Testis (tissue), 3 donors: ENCODE data around the gene SPRYD7. TPM values are rescaled to one million over a fixed set of nuclear protein-coding genes. Genes with fewer than 3 reads are reported as not detected.
"Not testable (repeated sequence)": the region's sequence is repeated elsewhere in the genome, so short reads cannot be mapped to it uniquely, and the experiment has no call there.

Source experiments
- DNase-seq: peaks from one replicate; pipeline ENCODE4 v3.0.0-alpha.2; 2019
- H3K27ac ChIP-seq, 2 donors: fragments of 200-600 bp; sonication (generic); one replicate each; pipeline ENCODE4 v1.5.1; 2019
- H3K27me3 ChIP-seq: fragments of 200-600 bp; sonication (generic); one replicate; pipeline ENCODE4 v1.5.1; 2019
- H3K36me3 ChIP-seq: fragments of 200-600 bp; sonication (generic); one replicate; pipeline ENCODE4 v1.5.1; 2017; ENCODE audit warnings: low read depth; ENCODE audit errors: missing control alignments
- H3K4me1 ChIP-seq: fragments of 200-600 bp; sonication (generic); one replicate; pipeline ENCODE4 v1.5.1; 2019
- H3K4me3 ChIP-seq, 2 donors: fragments of 200-600 bp; sonication (generic); one replicate each; pipeline ENCODE4 v1.5.1; 2017 to 2019
- H3K9me3 ChIP-seq: fragments of 200-600 bp; sonication (generic); one replicate; pipeline ENCODE4 v1.5.1; 2017
- POLR2A ChIP-seq: fragments of 450-650 bp; IDR thresholded peaks from one replicate; pipeline ENCODE4 v1.6.1; 2017; ENCODE audit warnings: antibody characterized with exemption, mild to moderate bottlenecking, moderate library complexity
- WGBS, 2 donors: methylation state at CpG; one replicate each; pipeline ENCODE4 v1.1.5; 2018; 5-methylcytosine and 5-hydroxymethylcytosine counted together
- intact Hi-C: fragments of 100-400 bp; cut with DNase I; formaldehyde crosslinking; loops from one replicate; pipeline ENCODE4 v1.15.1; 2023; ENCODE audit warnings: low total_unique reads
- polyA plus RNA-seq: library from polyadenylated mRNA; stranded (reverse); fragments of 350-450 nt; fragmentation: Illumina TruSeq; extraction: RNeasy Lipid Tissue Mini Kit (QIAGEN cat#74804); gene quantifications from one replicate; pipeline ENCODE4 v1.2.3, GENCODE V29; 2014; ENCODE audit warnings: low read depth, low replicate concordance; ENCODE audit not compliant: insufficient read depth
- total RNA-seq, 2 donors: library from RNA; depleted of rRNA; stranded (reverse); fragments of >200 nt; gene quantifications; one replicate each; pipeline ENCODE4 v1.2.3, GENCODE V29; 2016
- TF ChIP-seq, protein P1 (sequence below), 3 experiments: fragments of 450-650 bp in 2 of 3; fragments of 200-600 bp in 1 of 3; sonication (generic) in 1 of 3; IDR thresholded peaks; one replicate each; pipeline ENCODE4 v1.5.1; 2016 to 2019; ENCODE audit warnings: antibody characterized with exemption in 3 of 3, mild to moderate bottlenecking in 2 of 3, moderate library complexity in 1 of 3

SPRYD7 gene
- total and polyA plus RNA-seq, 3 donors from 2014 or later, result 9.8 to 20.7 (median 10.3) TPM

DNA sequence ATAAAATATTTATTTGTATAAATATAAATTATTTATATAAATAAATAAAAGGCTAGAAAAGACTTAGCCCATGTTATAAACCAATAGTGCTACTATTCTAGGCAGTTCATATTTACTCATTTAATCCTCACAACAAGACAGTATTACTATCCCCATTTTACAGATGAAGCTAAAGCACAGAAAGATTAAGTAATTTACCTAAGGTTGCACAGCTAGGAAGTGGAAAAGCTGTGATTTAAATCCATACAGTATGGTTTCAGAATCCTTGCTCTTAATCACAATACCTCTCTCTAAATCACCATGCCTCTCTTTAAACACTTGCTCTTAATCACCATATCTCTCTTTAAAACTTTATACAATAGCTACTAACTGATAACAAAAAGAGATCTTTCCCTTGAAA lies 13.8 kb downstream of the SPRYD7 start:
- H3K36me3 ChIP-seq, result no peaks in the 10 kb centered on the region
- no peak overlapping the region for H3K27ac ChIP-seq
- intact Hi-C loops, result no loop called here
- no peaks in the 10 kb centered on the region for H3K9me3 ChIP-seq
- TF ChIP-seq POLR2A, result no peak
- TF ChIP-seq, protein P1, sequence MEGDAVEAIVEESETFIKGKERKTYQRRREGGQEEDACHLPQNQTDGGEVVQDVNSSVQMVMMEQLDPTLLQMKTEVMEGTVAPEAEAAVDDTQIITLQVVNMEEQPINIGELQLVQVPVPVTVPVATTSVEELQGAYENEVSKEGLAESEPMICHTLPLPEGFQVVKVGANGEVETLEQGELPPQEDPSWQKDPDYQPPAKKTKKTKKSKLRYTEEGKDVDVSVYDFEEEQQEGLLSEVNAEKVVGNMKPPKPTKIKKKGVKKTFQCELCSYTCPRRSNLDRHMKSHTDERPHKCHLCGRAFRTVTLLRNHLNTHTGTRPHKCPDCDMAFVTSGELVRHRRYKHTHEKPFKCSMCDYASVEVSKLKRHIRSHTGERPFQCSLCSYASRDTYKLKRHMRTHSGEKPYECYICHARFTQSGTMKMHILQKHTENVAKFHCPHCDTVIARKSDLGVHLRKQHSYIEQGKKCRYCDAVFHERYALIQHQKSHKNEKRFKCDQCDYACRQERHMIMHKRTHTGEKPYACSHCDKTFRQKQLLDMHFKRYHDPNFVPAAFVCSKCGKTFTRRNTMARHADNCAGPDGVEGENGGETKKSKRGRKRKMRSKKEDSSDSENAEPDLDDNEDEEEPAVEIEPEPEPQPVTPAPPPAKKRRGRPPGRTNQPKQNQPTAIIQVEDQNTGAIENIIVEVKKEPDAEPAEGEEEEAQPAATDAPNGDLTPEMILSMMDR (IDR thresholded peaks at IDR 0.05), result no peak
- no peaks in the 10 kb centered on the region for H3K27me3 ChIP-seq
- no peak for DNase-seq
- no peak overlapping the region for H3K4me3 ChIP-seq
- no peaks in the 10 kb centered on the region for H3K4me1 ChIP-seq

DNA sequence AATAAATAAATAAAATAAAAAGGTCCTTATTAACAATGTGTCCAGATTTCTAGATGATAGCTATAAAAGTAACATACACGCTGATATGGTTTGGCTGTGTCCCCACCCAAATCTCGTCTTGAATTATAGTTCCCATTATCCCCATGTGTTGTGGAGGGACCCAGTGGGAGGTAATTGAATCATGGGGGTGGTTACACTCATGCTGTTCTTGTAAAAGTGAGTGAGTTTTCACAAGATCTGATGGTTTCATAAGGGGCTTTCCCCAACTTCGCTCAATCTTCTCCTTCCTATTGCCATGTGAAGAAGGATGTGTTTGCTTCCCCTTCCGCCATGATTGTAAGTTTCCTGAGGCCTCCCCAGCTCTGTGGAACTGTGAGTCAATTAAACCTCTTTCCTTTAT lies 15.2 kb downstream of the SPRYD7 start:
- H3K27ac ChIP-seq, DNase-seq, intact Hi-C loops, H3K4me3 ChIP-seq, H3K9me3 ChIP-seq, H3K27me3 ChIP-seq, H3K4me1 ChIP-seq, H3K36me3 ChIP-seq: not testable (repeated sequence)
- WGBS, 2 donors, result 88 to 89% methylated on average over 4 of the region's 4 CpGs

DNA sequence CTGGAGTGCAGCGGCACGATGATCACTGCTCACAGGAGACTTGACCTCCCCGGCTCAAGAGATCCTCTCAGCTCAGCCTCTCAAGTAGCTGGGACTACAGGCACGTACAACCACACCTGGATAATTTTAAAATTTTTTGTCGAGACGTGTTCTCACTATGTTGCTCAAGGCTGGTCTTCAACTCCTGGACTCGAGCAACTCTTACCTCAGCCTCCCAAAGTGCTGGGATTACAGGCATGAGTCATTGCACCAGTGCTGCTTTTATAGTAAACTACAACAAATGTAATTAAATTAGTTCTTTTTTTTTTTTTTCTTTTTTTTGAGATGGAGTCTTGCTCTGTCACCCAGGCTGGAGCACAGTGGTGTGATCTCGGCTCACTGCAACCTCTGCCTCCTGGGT lies 18.0 kb downstream of the SPRYD7 start:
- H3K9me3 ChIP-seq, intact Hi-C loops, H3K36me3 ChIP-seq, H3K27me3 ChIP-seq, H3K27ac ChIP-seq, H3K4me3 ChIP-seq, H3K4me1 ChIP-seq, DNase-seq: not testable (repeated sequence)
- 95 to 98% methylated on average over 8 of the region's 8 CpGs for WGBS, 2 donors

DNA sequence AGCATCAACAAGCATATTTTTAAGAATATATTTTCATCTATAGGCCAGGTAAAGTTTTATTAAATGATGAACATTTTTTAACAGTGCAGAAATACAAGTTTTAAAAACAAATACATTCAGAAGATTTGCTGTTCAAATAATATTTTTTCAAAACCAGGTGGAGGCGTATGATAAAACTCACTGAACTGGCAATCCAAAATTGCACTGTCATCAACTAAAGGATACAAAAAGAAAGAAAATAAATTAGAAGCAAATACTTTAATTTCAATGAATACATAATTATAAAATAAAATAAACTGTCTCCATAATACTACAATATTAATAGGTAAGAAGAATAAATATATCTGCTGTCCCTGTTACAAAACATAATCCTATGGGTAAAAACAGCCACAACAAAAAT lies 21.2 kb downstream of the SPRYD7 start:
- H3K4me1 ChIP-seq, result no peaks in the 10 kb centered on the region
- H3K9me3 ChIP-seq, result no peaks in the 10 kb centered on the region
- no peak overlapping the region for H3K4me3 ChIP-seq
- WGBS, 2 donors, result 96 to 97% methylated on average over 1 of the region's 1 CpG
- no peaks in the 10 kb centered on the region for H3K36me3 ChIP-seq
- intact Hi-C loops, result no loop called here
- no peak overlapping the region for H3K27ac ChIP-seq
- DNase-seq, result no peak
- no peak for TF ChIP-seq POLR2A
- TF ChIP-seq, protein P1 (IDR thresholded peaks at IDR 0.05), result no peak
- H3K27me3 ChIP-seq, result no peaks in the 10 kb centered on the region

DNA sequence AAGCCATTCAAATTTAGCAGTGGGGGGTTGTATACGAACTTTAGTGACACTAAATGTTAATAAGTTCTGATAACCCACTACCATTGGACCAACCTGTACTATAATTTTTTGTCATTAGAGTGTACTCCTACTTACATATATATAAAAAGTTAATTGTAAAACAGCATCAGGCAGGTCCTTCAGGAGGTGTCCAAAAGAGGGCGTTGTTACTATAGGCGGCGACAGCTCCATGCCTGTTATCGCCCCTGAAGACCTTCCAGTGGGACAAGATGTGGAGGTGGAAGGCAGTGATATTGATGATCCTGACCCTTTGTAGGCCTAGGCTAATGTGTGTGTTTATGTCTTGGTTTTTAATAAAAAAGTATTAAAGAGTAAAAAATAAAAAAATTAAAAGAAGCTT lies 27.5 kb downstream of the SPRYD7 start:
- H3K9me3 ChIP-seq, result no peaks in the 10 kb centered on the region
- TF ChIP-seq, protein P1 (IDR thresholded peaks at IDR 0.05), result no peak
- no peak for TF ChIP-seq POLR2A
- H3K4me3 ChIP-seq, result no peak overlapping the region
- no peaks in the 10 kb centered on the region for H3K36me3 ChIP-seq
- no peaks in the 10 kb centered on the region for H3K27me3 ChIP-seq
- H3K4me1 ChIP-seq, result no peaks in the 10 kb centered on the region
- WGBS, 2 donors, result 79 to 86% methylated on average over 5 of the region's 5 CpGs
- no peak overlapping the region for H3K27ac ChIP-seq
- DNase-seq, result no peak
- intact Hi-C loops, result no loop called here

DNA sequence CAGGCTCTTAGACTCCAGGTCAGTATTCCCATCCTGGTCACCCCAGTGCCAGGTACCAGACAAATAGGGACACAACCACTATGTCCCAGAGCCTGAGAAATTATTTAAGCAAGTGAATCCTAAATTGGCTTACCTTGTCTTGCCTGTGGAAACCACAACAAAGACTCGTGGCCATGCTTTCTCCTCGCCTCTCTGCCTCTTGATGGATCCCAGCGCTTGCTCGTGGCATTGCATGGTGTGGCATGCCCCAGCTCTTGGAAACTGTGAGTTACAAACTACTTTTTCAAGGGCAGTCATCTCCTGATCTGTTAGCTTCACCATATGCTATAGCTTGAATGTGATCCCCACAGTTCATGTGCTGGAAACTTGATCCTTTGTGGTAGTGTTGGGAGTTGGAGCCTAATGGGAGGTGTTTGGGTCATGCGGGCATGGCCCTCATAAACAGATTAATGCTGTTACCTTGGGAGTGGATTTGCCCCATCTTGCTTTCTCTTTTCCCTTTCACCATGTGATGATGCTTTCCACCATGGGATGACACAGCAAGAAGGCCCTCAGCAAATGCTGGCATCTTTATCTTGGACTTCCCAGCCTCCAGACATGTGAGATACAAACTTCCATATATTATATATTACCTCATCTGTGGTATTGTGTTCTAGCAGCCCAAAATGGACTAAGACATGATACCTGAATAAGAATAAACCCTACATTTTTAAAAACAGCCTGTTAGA lies 31.2 kb downstream of the SPRYD7 start:
- 93 to 95% methylated on average over 5 of the region's 5 CpGs for WGBS, 2 donors
- Histone ChIP-seq H3K4me1 (no peaks in the 10 kb centered on the region), H3K9me3 (no peaks in the 10 kb centered on the region), H3K27me3 (no peaks in the 10 kb centered on the region), H3K27ac (no peak overlapping the region), H3K36me3 (no peaks in the 10 kb centered on the region), H3K4me3 (no peak overlapping the region)
- TF ChIP-seq, protein P1 (IDR thresholded peaks at IDR 0.05), result no peak
- no peak for TF ChIP-seq POLR2A
- intact Hi-C loops, result no loop called here
- no peak for DNase-seq
